MM.1S (cell line): Measurements from ENCODE around the gene PSMB9.

ENCODE experiments used
- DNase-seq: peaks from one replicate; pipeline ENCODE4 v3.0.0-alpha.2; 2015
- H2AFZ ChIP-seq: fragments of 300-600 bp; sonication (generic); 2 replicates; pipeline ENCODE4 v1.6.0; 2016; ENCODE audit warnings: antibody characterized with exemption, low read length
- H3F3A ChIP-seq: fragments of 300-600 bp; sonication (generic); 2 replicates; pipeline ENCODE4 v1.6.1; 2016; ENCODE audit warnings: mild to moderate bottlenecking, antibody characterized with exemption, low read length, moderate library complexity, mixed read lengths; ENCODE audit not compliant: insufficient read depth
- H3K27ac ChIP-seq: fragments of 300-600 bp; sonication (generic); 2 replicates; pipeline ENCODE4 v1.5.1; 2016; ENCODE audit warnings: mild to moderate bottlenecking, low read length
- H3K27me3 ChIP-seq: fragments of 300-600 bp; sonication (generic); replicated peaks from 2 replicates; pipeline ENCODE4 v1.6.0; 2016; ENCODE audit warnings: low read length; ENCODE audit not compliant: insufficient read depth
- H3K36me3 ChIP-seq: fragments of 300-600 bp; sonication (generic); replicated peaks from 2 replicates; pipeline ENCODE4 v1.6.1; 2016; ENCODE audit warnings: mild to moderate bottlenecking, low read length, mixed read lengths; ENCODE audit not compliant: insufficient read depth
- H3K4me1 ChIP-seq: fragments of 300-600 bp; sonication (generic); 2 replicates; pipeline ENCODE4 v1.6.1; 2016; ENCODE audit warnings: low read length, mixed read lengths
- H3K4me2 ChIP-seq: fragments of 300-600 bp; sonication (generic); 2 replicates; pipeline ENCODE4 v1.6.0; 2016; ENCODE audit warnings: low read depth, low read length
- H3K4me3 ChIP-seq: fragments of 300-600 bp; sonication (generic); 2 replicates; pipeline ENCODE4 v1.5.1; 2016; ENCODE audit warnings: low read length, mixed read lengths
- H3K79me2 ChIP-seq: fragments of 300-600 bp; sonication (generic); 2 replicates; pipeline ENCODE4 v1.6.1; 2016; ENCODE audit warnings: mixed run types, low read length, mixed read lengths
- H3K9ac ChIP-seq: fragments of 300-600 bp; sonication (generic); 2 replicates; pipeline ENCODE4 v1.6.1; 2016; ENCODE audit warnings: low read length, mixed read lengths
- H3K9me2 ChIP-seq: fragments of 300-600 bp; sonication (generic); replicated peaks from 2 replicates; pipeline ENCODE4 v1.6.1; 2016; ENCODE audit warnings: mild to moderate bottlenecking, low read length, mixed read lengths; ENCODE audit not compliant: insufficient read depth
- H3K9me3 ChIP-seq: fragments of 300-600 bp; sonication (generic); replicated peaks from 2 replicates; pipeline ENCODE4 v1.6.1; 2016; ENCODE audit warnings: mild to moderate bottlenecking, low read length, mixed read lengths; ENCODE audit not compliant: insufficient read depth
- H4K20me1 ChIP-seq: fragments of 300-600 bp; sonication (generic); 2 replicates; pipeline ENCODE4 v1.6.1; 2016; ENCODE audit warnings: mild to moderate bottlenecking, low read length, moderate library complexity, mixed read lengths; ENCODE audit not compliant: insufficient read depth
- CTCF ChIP-seq: fragments of 300-600 bp; sonication (generic); IDR thresholded peaks from 2 replicates; pipeline ENCODE4 v1.5.1; 2016; ENCODE audit warnings: antibody characterized with exemption, low read length, mixed read lengths
- EZH2 ChIP-seq: fragments of 300-600 bp; sonication (generic); optimal IDR thresholded peaks from 2 replicates; pipeline ENCODE3; 2017; ENCODE audit warnings: low read depth, mild to moderate bottlenecking, antibody characterized with exemption, low read length, mixed read lengths
- EZH2phosphoT487 ChIP-seq: fragments of 300-600 bp; sonication (generic); IDR thresholded peaks from 2 replicates; pipeline ENCODE4 v1.6.1; 2018; ENCODE audit warnings: antibody characterized with exemption, low read length

Gene PSMB9

DNA sequence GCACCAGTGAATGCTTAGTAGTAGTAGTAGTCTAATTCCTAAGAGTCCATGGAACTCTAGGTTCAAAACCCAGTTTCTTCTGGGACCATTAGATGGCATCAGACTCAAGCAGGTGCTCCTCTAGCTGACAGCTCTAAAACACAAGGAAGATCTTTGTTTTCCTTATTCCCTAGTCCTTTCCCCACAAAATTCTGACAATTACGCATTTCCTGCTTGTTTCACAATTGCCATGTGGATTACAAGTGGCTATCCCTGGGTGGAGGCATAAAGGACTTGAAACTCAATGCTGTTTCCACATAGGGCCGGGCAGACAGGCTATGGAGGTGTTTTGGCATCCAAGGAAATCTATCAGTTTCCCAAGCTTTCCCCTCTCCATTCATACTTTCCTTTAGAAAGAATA, 28.0 kb upstream of the PSMB9 start:
- TF ChIP-seq CTCF, result peak; percentile 22
- no peak for TF ChIP-seq EZH2phosphoT487
- TF ChIP-seq EZH2, result no peak
- DNase-seq, result no peak
- Histone ChIP-seq H3K4me1 (no peaks in the 10 kb centered on the region), H3F3A (no peaks in the 10 kb centered on the region), H3K4me2 (no peak overlapping the region), H3K27ac (no peak overlapping the region), H2AFZ (no peak overlapping the region), H3K36me3 (no peaks in the 10 kb centered on the region), H3K4me3 (no peak overlapping the region), H3K79me2 (no peaks in the 10 kb centered on the region), H3K9me2 (no peaks in the 10 kb centered on the region), H4K20me1 (no peaks in the 10 kb centered on the region), H3K9me3 (no peaks in the 10 kb centered on the region), H3K9ac (no peak overlapping the region), H3K27me3 (no peaks in the 10 kb centered on the region)

DNA sequence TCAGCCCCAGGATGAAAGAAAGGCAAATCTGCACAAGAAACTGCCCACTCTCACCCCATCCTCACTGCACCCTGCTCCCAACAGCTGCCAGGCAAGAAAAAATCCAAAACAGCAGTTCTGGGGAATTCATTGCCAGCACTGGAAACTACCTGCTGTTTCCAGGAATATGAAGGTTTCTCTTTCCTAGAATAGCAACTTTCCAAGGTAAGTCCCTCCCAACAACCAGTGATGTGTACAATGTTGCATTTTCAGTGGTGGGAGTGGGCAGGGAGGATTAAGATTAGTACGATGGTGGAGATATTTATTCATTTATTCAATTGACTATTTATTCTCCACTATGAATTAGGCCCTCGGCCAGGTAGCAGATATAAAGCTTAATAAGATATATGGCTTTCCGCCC, 27.0 kb upstream of the PSMB9 start:
- no peak overlapping the region for H3K4me3 ChIP-seq
- H3K4me1 ChIP-seq, result no peaks in the 10 kb centered on the region
- H3F3A ChIP-seq, result no peaks in the 10 kb centered on the region
- no peaks in the 10 kb centered on the region for H3K9me2 ChIP-seq
- TF ChIP-seq EZH2phosphoT487 (no peak), CTCF (no peak), EZH2 (no peak)
- no peaks in the 10 kb centered on the region for H3K27me3 ChIP-seq
- peaks cover 7% of the 10 kb centered on the region for H3K36me3 ChIP-seq
- H3K27ac ChIP-seq, result no peak overlapping the region
- no peaks in the 10 kb centered on the region for H3K9me3 ChIP-seq
- no peak overlapping the region for H3K4me2 ChIP-seq
- H3K79me2 ChIP-seq, result no peaks in the 10 kb centered on the region
- no peaks in the 10 kb centered on the region for H4K20me1 ChIP-seq
- H3K9ac ChIP-seq, result no peak overlapping the region
- no peak for DNase-seq
- no peak overlapping the region for H2AFZ ChIP-seq

GRCh38 chr6:32829495-32829894, 24.5 kb upstream of the PSMB9 start:
- Histone ChIP-seq H4K20me1 (no peaks in the 10 kb centered on the region), H3K27ac (no peak overlapping the region), H3K9me3 (no peaks in the 10 kb centered on the region), H3K79me2 (0 out of 2 replicates have a peak, but pooled peaks cover 4% of the 10 kb centered on the region), H3K36me3 (peaks cover 7% of the 10 kb centered on the region), H3K27me3 (no peaks in the 10 kb centered on the region), H3K4me2 (no peak overlapping the region), H3K4me1 (no peaks in the 10 kb centered on the region), H2AFZ (no peak overlapping the region), H3K4me3 (no peak overlapping the region), H3K9me2 (no peaks in the 10 kb centered on the region), H3K9ac (no peak overlapping the region), H3F3A (no peaks in the 10 kb centered on the region)
- no peak for DNase-seq
- no peak for TF ChIP-seq EZH2phosphoT487
- TF ChIP-seq CTCF, result no peak
- TF ChIP-seq EZH2, result no peak

- no peaks in the 10 kb centered on the region for H3K9me2 ChIP-seq
- H3K4me3 ChIP-seq, result no peak overlapping the region
- TF ChIP-seq EZH2phosphoT487 (no peak), EZH2 (no peak), CTCF (no peak)
- 0 out of 2 replicates have a peak, but pooled peaks cover 4% of the 10 kb centered on the region for H3K79me2 ChIP-seq
- H3K4me2 ChIP-seq, result no peak overlapping the region
- H2AFZ ChIP-seq, result no peak overlapping the region
- no peaks in the 10 kb centered on the region for H3K27me3 ChIP-seq
- no peak overlapping the region for H3K27ac ChIP-seq
- no peaks in the 10 kb centered on the region for H3K9me3 ChIP-seq
- no peak for DNase-seq
- H4K20me1 ChIP-seq, result no peaks in the 10 kb centered on the region
- peaks cover 7% of the 10 kb centered on the region for H3K36me3 ChIP-seq
- no peaks in the 10 kb centered on the region for H3K4me1 ChIP-seq
- no peak overlapping the region for H3K9ac ChIP-seq
- no peaks in the 10 kb centered on the region for H3F3A ChIP-seq
Measured at GRCh38 chr6:32830017-32830416, 24.0 kb upstream of the PSMB9 start.
